Osteocyte (in vitro differentiated cells): ENCODE data around the gene DNAJB6. TPM values are rescaled to one million over a fixed set of nuclear protein-coding genes. Genes with fewer than 3 reads are reported as not detected.

ENCODE experiments used
- DNase-seq: peaks from one replicate; pipeline ENCODE4 v3.0.0; 2021; ENCODE audit warnings: mixed read lengths; ENCODE audit not compliant: unreplicated experiment; ENCODE audit errors: extremely low spot score
- H3K27ac Mint-ChIP-seq: one replicate; pipeline ENCODE4 v1.8.0; 2021; ENCODE audit warnings: mild to moderate bottlenecking, mixed read lengths; ENCODE audit not compliant: unreplicated experiment
- H3K27me3 Mint-ChIP-seq: one replicate; pipeline ENCODE4 v1.8.0; 2021; ENCODE audit warnings: mixed read lengths; ENCODE audit not compliant: unreplicated experiment
- H3K36me3 Mint-ChIP-seq: one replicate; pipeline ENCODE4 v1.8.0; 2021; ENCODE audit warnings: mixed read lengths; ENCODE audit not compliant: unreplicated experiment
- H3K4me1 Mint-ChIP-seq: one replicate; pipeline ENCODE4 v1.8.0; 2021; ENCODE audit warnings: mixed read lengths; ENCODE audit not compliant: unreplicated experiment
- H3K4me3 Mint-ChIP-seq: one replicate; pipeline ENCODE4 v1.8.0; 2021; ENCODE audit warnings: mild to moderate bottlenecking, moderate library complexity, mixed read lengths; ENCODE audit not compliant: unreplicated experiment
- H3K9me3 Mint-ChIP-seq: one replicate; pipeline ENCODE4 v1.8.0; 2021; ENCODE audit warnings: mixed read lengths; ENCODE audit not compliant: unreplicated experiment
- total RNA-seq: library from RNA; stranded (reverse); gene quantifications from 2 replicates; pipeline ENCODE4 v1.2.1, GENCODE V29; 2021
- TF ChIP-seq, protein P1 (sequence below): fragments of 200-600 bp; sonication (generic); IDR thresholded peaks from 2 replicates; pipeline ENCODE4 v1.5.0; 2021; ENCODE audit warnings: antibody characterized with exemption, mild to moderate bottlenecking, moderate library complexity

DNAJB6 gene
- total RNA-seq, 1 donor from 2014 or later: 112 TPM

- Mint-ChIP-seq H3K27me3 (peaks cover 12% of the 10 kb centered on the region), H3K27ac (no peak overlapping the region), H3K9me3 (no peaks in the 10 kb centered on the region), H3K4me1 (no peaks in the 10 kb centered on the region), H3K4me3 (no peak overlapping the region), H3K36me3 (no peaks in the 10 kb centered on the region)
- DNase-seq: peak; percentile 72
- TF ChIP-seq, protein P1, sequence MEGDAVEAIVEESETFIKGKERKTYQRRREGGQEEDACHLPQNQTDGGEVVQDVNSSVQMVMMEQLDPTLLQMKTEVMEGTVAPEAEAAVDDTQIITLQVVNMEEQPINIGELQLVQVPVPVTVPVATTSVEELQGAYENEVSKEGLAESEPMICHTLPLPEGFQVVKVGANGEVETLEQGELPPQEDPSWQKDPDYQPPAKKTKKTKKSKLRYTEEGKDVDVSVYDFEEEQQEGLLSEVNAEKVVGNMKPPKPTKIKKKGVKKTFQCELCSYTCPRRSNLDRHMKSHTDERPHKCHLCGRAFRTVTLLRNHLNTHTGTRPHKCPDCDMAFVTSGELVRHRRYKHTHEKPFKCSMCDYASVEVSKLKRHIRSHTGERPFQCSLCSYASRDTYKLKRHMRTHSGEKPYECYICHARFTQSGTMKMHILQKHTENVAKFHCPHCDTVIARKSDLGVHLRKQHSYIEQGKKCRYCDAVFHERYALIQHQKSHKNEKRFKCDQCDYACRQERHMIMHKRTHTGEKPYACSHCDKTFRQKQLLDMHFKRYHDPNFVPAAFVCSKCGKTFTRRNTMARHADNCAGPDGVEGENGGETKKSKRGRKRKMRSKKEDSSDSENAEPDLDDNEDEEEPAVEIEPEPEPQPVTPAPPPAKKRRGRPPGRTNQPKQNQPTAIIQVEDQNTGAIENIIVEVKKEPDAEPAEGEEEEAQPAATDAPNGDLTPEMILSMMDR: no peak
Measured at GRCh38 chr7:157465891-157466866, 129.4 kb downstream of the DNAJB6 start.

DNA sequence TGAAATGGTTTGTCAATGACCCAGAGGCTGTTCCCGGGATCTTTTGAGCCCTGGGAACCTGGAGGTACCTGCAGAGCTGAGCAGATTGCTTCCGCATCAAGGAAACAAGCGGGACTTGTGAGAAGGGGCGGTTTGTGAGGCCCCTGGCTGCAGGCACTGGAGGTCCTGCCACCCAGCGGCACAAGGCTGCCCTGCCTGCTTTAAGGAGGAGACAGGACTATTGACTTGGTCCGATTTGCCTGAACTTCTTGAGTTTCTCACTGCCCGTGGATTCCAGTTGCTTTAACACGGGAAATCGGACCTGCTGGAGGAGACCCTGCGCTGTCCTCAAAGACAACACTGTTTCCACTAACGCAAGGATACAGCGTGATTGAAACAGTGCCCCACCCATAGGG lies 130.1 kb downstream of the DNAJB6 start:
- TF ChIP-seq, protein P1: no peak
- H3K4me3 Mint-ChIP-seq: no peak overlapping the region
- peak; percentile 80 for DNase-seq
- no peaks in the 10 kb centered on the region for H3K4me1 Mint-ChIP-seq
- H3K36me3 Mint-ChIP-seq: no peaks in the 10 kb centered on the region
- H3K9me3 Mint-ChIP-seq: peaks cover 3% of the 10 kb centered on the region
- no peak overlapping the region for H3K27ac Mint-ChIP-seq
- peaks cover 12% of the 10 kb centered on the region for H3K27me3 Mint-ChIP-seq

Other genes with a start within 250 kb of the DNAJB6 start
- 59.6 and 62.9 TPM in 2 replicates for gene UBE3C, start 198.1 kb upstream of the DNAJB6 start, total RNA-seq